Measurements from ENCODE around the gene PCNX2. TPM values are rescaled to one million over a fixed set of nuclear protein-coding genes. Genes with fewer than 3 reads are reported as not detected.

The PCNX2 gene
- polyA plus RNA-seq, 3 donors: 0.29 to 7.9 (median 0.62) TPM

- intact Hi-C loops (cut with micrococcal nuclease): no loop called here
- DNase-seq: no peak
- Histone ChIP-seq H3K4me3 (replicated peaks in 1 of 3; ENCODE audit: low read depth in 2 of 3, low read length in 3 of 3) (no peak overlapping the region), H3K9ac (ENCODE audit: insufficient read depth, low read length, poor library complexity, severe bottlenecking) (no peak overlapping the region), H3K27me3 (ENCODE audit: control insufficient read depth in 2 of 2, insufficient read depth in 2 of 2, low read length in 2 of 2) (no peaks in the 10 kb centered on the region), H3K79me2 (ENCODE audit: insufficient read depth, low read length) (no peaks in the 10 kb centered on the region), H3K36me3 (replicated peaks in 1 of 2; ENCODE audit: control insufficient read depth in 1 of 2, insufficient read depth in 2 of 2, low read length in 2 of 2) (no peaks in the 10 kb centered on the region), H3K27ac (ENCODE audit: low read depth in 1 of 2, low read length in 2 of 2) (no peak overlapping the region), H2AFZ (ENCODE audit: insufficient read depth, low read depth, low read length, poor library complexity, severe bottlenecking) (no peak overlapping the region), H4K20me1 (ENCODE audit: insufficient read depth, low read length) (no peaks in the 10 kb centered on the region), H3K9me3 (replicated peaks in 1 of 2; ENCODE audit: control insufficient read depth in 1 of 2, insufficient read depth in 1 of 2, low read length in 2 of 2) (no peaks in the 10 kb centered on the region), H3K4me1 (ENCODE audit: control insufficient read depth in 1 of 2, insufficient read depth in 2 of 2, low read length in 2 of 2) (no peaks in the 10 kb centered on the region), H3K4me2 (replicated peaks; ENCODE audit: extremely low read depth, low read length, poor library complexity, severe bottlenecking) (no peak overlapping the region)
- Mint-ChIP-seq H3K4me3 (no peak overlapping the region), H3K9me3 (peaks cover 0 to 2% (median 0%) of the 10 kb centered on the region in 7 donors), H3K36me3 (peaks cover 8 to 9% of the 10 kb centered on the region in 2 donors), H3K4me1 (peaks cover 7% of the 10 kb centered on the region), H3K27ac (no peak overlapping the region), H3K27me3 (ENCODE audit: low read depth in 3 of 3) (peaks cover 0 to 1% (median 0%) of the 10 kb centered on the region in 3 donors)
- TF ChIP-seq CTCF (IDR thresholded peaks at IDR 0.05): no peak
- WGBS (ENCODE audit: insufficient coverage): no CpG with 5 or more reads among the region's 3 CpGs
Observed at GRCh38 chr1:233089251-233089650, 206.3 kb downstream of the PCNX2 start.

GRCh38 chr1:233088613-233089012, 206.9 kb downstream of the PCNX2 start:
- Histone ChIP-seq H3K9ac (ENCODE audit: insufficient read depth, low read length, poor library complexity, severe bottlenecking) (no peak overlapping the region), H3K27ac (ENCODE audit: low read depth in 1 of 2, low read length in 2 of 2) (no peak overlapping the region), H3K4me1 (ENCODE audit: control insufficient read depth in 1 of 2, insufficient read depth in 2 of 2, low read length in 2 of 2) (no peaks in the 10 kb centered on the region), H2AFZ (ENCODE audit: insufficient read depth, low read depth, low read length, poor library complexity, severe bottlenecking) (no peak overlapping the region), H3K4me2 (replicated peaks; ENCODE audit: extremely low read depth, low read length, poor library complexity, severe bottlenecking) (no peak overlapping the region), H4K20me1 (ENCODE audit: insufficient read depth, low read length) (no peaks in the 10 kb centered on the region), H3K4me3 (replicated peaks in 1 of 3; ENCODE audit: low read depth in 2 of 3, low read length in 3 of 3) (no peak overlapping the region), H3K79me2 (ENCODE audit: insufficient read depth, low read length) (no peaks in the 10 kb centered on the region), H3K27me3 (ENCODE audit: control insufficient read depth in 2 of 2, insufficient read depth in 2 of 2, low read length in 2 of 2) (no peaks in the 10 kb centered on the region), H3K9me3 (replicated peaks in 1 of 2; ENCODE audit: control insufficient read depth in 1 of 2, insufficient read depth in 1 of 2, low read length in 2 of 2) (no peaks in the 10 kb centered on the region), H3K36me3 (replicated peaks in 1 of 2; ENCODE audit: control insufficient read depth in 1 of 2, insufficient read depth in 2 of 2, low read length in 2 of 2) (no peaks in the 10 kb centered on the region)
- 90% methylated on average over 2 of the region's 6 CpGs for WGBS (ENCODE audit: insufficient coverage)
- TF ChIP-seq CTCF (IDR thresholded peaks at IDR 0.05): no peak
- Mint-ChIP-seq H3K9me3 (peaks cover 0 to 2% (median 0%) of the 10 kb centered on the region in 7 donors), H3K27me3 (ENCODE audit: low read depth in 3 of 3) (peaks cover 0 to 1% (median 0%) of the 10 kb centered on the region in 3 donors), H3K4me3 (no peak overlapping the region), H3K27ac (no peak overlapping the region), H3K36me3 (peaks cover 8 to 9% of the 10 kb centered on the region in 2 donors), H3K4me1 (peaks cover 7% of the 10 kb centered on the region)
- intact Hi-C loops (cut with micrococcal nuclease): no loop called here
- DNase-seq: no peak

All from CD14-positive monocyte (primary cell).